Upper lobe of left lung (tissue), 6 donors: Measurements from ENCODE around the gene PRPS1. TPM values are rescaled to one million over a fixed set of nuclear protein-coding genes. Genes with fewer than 3 reads are reported as not detected.

Experiments
- ATAC-seq, 2 donors: fragments of 200-7000 bp; cut with Tn5 transposase; one replicate each; pipeline ENCODE4 v1.9.1; 2022; ENCODE audit warnings: mild to moderate bottlenecking in 2 of 2, moderate library complexity in 2 of 2; ENCODE audit not compliant: low FRiP score in 2 of 2
- DNase-seq, 2 donors: peaks; one replicate each; pipeline ENCODE4 v3.0.0-alpha.2; 2019 to 2020
- H3K27ac ChIP-seq, 4 donors: fragments of 200-600 bp; sonication (generic); one replicate each; pipeline ENCODE4 v1.5.1; 2016 to 2019
- H3K27me3 ChIP-seq, 4 donors: fragments of 200-600 bp; sonication (generic); one replicate each; pipeline ENCODE4 v1.5.1; 2017 to 2019
- H3K36me3 ChIP-seq, 4 donors: fragments of 200-600 bp; sonication (generic); one replicate each; pipeline ENCODE4 v1.5.1; 2016 to 2019
- H3K4me1 ChIP-seq, 4 donors: fragments of 200-600 bp; sonication (generic); one replicate each; pipeline ENCODE4 v1.5.1; 2018 to 2019
- H3K4me3 ChIP-seq, 4 donors: fragments of 200-600 bp; sonication (generic); one replicate each; pipeline ENCODE4 v1.5.1; 2017 to 2019; ENCODE audit warnings: mild to moderate bottlenecking in 2 of 4, moderate library complexity in 1 of 4
- H3K9me3 ChIP-seq, 4 donors: fragments of 200-600 bp; sonication (generic); one replicate each; pipeline ENCODE4 v1.5.1; 2018 to 2019
- CTCF ChIP-seq, 6 experiments: fragments of 450-650 bp in 4 of 6; fragments of 200-600 bp in 2 of 6; sonication (generic) in 2 of 6; IDR thresholded peaks; one replicate each; pipeline ENCODE4 v1.5.1; 2016 to 2019; ENCODE audit warnings: antibody characterized with exemption in 6 of 6
- EP300 ChIP-seq, 4 donors: sonication (generic); formaldehyde crosslinking; IDR thresholded peaks; one replicate each; pipeline ENCODE4 v1.5.1; 2017; ENCODE audit warnings: antibody characterized with exemption in 4 of 4, control low read depth in 2 of 4
- POLR2A ChIP-seq, 4 donors: fragments of 450-650 bp; IDR thresholded peaks; one replicate each; pipeline ENCODE4 v1.5.1; 2016 to 2017; ENCODE audit warnings: antibody characterized with exemption in 4 of 4, mild to moderate bottlenecking in 2 of 4
- POLR2AphosphoS5 ChIP-seq, 2 donors: sonication (generic); formaldehyde crosslinking; IDR thresholded peaks; one replicate each; pipeline ENCODE4 v1.5.1; 2017; ENCODE audit warnings: antibody characterized with exemption in 2 of 2
- WGBS, 2 donors: methylation state at CpG; one replicate each; pipeline ENCODE4 v1.1.5; 2017 to 2018; 5-methylcytosine and 5-hydroxymethylcytosine counted together
- total RNA-seq, 6 donors: library from RNA; depleted of rRNA in 4 of 6; stranded (reverse); fragments of >200 nt in 4 of 6; gene quantifications; one replicate each; pipeline versions ENCODE4 v1.1.0 to v1.2.1, GENCODE V29; 2016 to 2021
- donor health status: DM: no; HTN: no; CAD: no; lungs with moderate emphysema.
- donor health status: DM: no; HTN: yes; CAD: no; lungs with severe emphysema.

Gene PRPS1
- total RNA-seq, 6 donors from 2014 or later = 10.5 to 32.7 (median 24.6) TPM

- H3K4me1 ChIP-seq = peaks cover 27 to 60% (median 32%) of the 10 kb centered on the region in 4 donors
- 71% methylated on average over 1 of the region's 1 CpG for whole genome bisulfite sequencing, 2 donors
Observed at GRCh38 chrX:107675365-107675654, 47.0 kb downstream of the PRPS1 start.

GRCh38 chrX:107675823-107676555, 47.7 kb downstream of the PRPS1 start:
- 20 to 37% methylated on average over 6 to 9 of the region's 9 CpGs for WGBS, 2 donors

More at GRCh38 chrX:107675365-107675654, 47.0 kb downstream of the PRPS1 start:
- no peaks in the 10 kb centered on the region for H3K36me3 ChIP-seq
- H3K27me3 ChIP-seq = no peaks in the 10 kb centered on the region
- H3K9me3 ChIP-seq = no peaks in the 10 kb centered on the region
- no peak for TF ChIP-seq EP300 (IDR thresholded peaks at IDR 0.05)
- TF ChIP-seq CTCF (IDR thresholded peaks at IDR 0.05) = no peak
- no peak for TF ChIP-seq POLR2A (IDR thresholded peaks at IDR 0.05)
- no peak for TF ChIP-seq POLR2AphosphoS5 (IDR thresholded peaks at IDR 0.05)
- H3K4me3 ChIP-seq = peak overlapping the region in 3 of 4 donors; percentile 48 to 56 (median 51)
- ATAC-seq (no peak), DNase-seq (no peak)
- peak overlapping the region; percentile 91 to 96 (median 93) for H3K27ac ChIP-seq

GRCh38 chrX:107676559-107677378, 48.5 kb downstream of the PRPS1 start:
- no peaks in the 10 kb centered on the region for H3K9me3 ChIP-seq
- WGBS, 2 donors = 24 to 47% methylated on average over 14 to 30 of the region's 30 CpGs
- H3K4me1 ChIP-seq = peaks cover 27 to 60% (median 32%) of the 10 kb centered on the region in 4 donors
- TF ChIP-seq CTCF (IDR thresholded peaks at IDR 0.05) (no peak), POLR2AphosphoS5 (IDR thresholded peaks at IDR 0.05) (peak; percentile 61 to 89), EP300 (IDR thresholded peaks at IDR 0.05) (peak; percentile 30 to 98 (median 82)), POLR2A (IDR thresholded peaks at IDR 0.05) (peak in 3 of 4 donors; percentile 54 to 82 (median 74))
- peak; percentile 91 to 96 for DNase-seq
- H3K36me3 ChIP-seq = no peaks in the 10 kb centered on the region
- no peaks in the 10 kb centered on the region for H3K27me3 ChIP-seq
- ATAC-seq = peak; percentile 69 to 75
- peak overlapping the region; percentile 91 to 96 (median 93) for H3K27ac ChIP-seq
- H3K4me3 ChIP-seq = peak overlapping the region in 3 of 4 donors; percentile 48 to 56 (median 51)

More at GRCh38 chrX:107675823-107676555, 47.7 kb downstream of the PRPS1 start:
- Histone ChIP-seq H3K36me3 (no peaks in the 10 kb centered on the region), H3K27me3 (no peaks in the 10 kb centered on the region), H3K4me1 (peaks cover 27 to 60% (median 32%) of the 10 kb centered on the region in 4 donors), H3K27ac (peak overlapping the region; percentile 91 to 96 (median 93)), H3K9me3 (no peaks in the 10 kb centered on the region), H3K4me3 (peak overlapping the region in 3 of 4 donors; percentile 48 to 56 (median 51))
- TF ChIP-seq POLR2A (IDR thresholded peaks at IDR 0.05) = peak in 1 of 4 donors; percentile 42
- no peak for TF ChIP-seq EP300 (IDR thresholded peaks at IDR 0.05)
- no peak for TF ChIP-seq CTCF (IDR thresholded peaks at IDR 0.05)
- peak; percentile 35 to 74 for TF ChIP-seq POLR2AphosphoS5 (IDR thresholded peaks at IDR 0.05)
- ATAC-seq = peak in 1 of 2 donors; percentile 31
- peak in 1 of 2 donors; percentile 68 for DNase-seq

GRCh38 chrX:107677501-107677901, 49.2 kb downstream of the PRPS1 start:
- TF ChIP-seq POLR2A (IDR thresholded peaks at IDR 0.05) (no peak), CTCF (IDR thresholded peaks at IDR 0.05) (no peak), POLR2AphosphoS5 (IDR thresholded peaks at IDR 0.05) (no peak), EP300 (IDR thresholded peaks at IDR 0.05) (no peak)
- Histone ChIP-seq H3K4me3 (peak overlapping the region in 1 of 4 donors; percentile 51), H3K36me3 (no peaks in the 10 kb centered on the region), H3K27me3 (no peaks in the 10 kb centered on the region), H3K4me1 (peaks cover 30 to 62% (median 36%) of the 10 kb centered on the region in 4 donors), H3K9me3 (no peaks in the 10 kb centered on the region), H3K27ac (peak overlapping the region; percentile 91 to 96 (median 93))
- ATAC-seq (no peak), DNase-seq (peak in 1 of 2 donors; percentile 36)
- WGBS, 2 donors = 42 to 50% methylated on average over 8 to 10 of the region's 10 CpGs
